SK-N-SH (cell line): ENCODE measurements around the gene DENND1A.

Experiments
- POLR2AphosphoS5 ChIP-seq: IDR thresholded peaks from 2 replicates; pipeline ENCODE4 v1.6.1; 2012; ENCODE audit warnings: low read depth, low read length
- REST ChIP-seq: IDR thresholded peaks from 2 replicates; pipeline ENCODE4 v1.6.1; 2012; ENCODE audit warnings: mild to moderate bottlenecking, low read depth, low read length, moderate library complexity
- USF2 ChIP-seq: fragments of 150-350 bp; IDR thresholded peaks from 2 replicates; pipeline ENCODE4 v1.6.1; 2017; ENCODE audit warnings: antibody characterized with exemption, low read length, low read depth, borderline replicate concordance

- no peak for TF ChIP-seq POLR2AphosphoS5
- no peak for TF ChIP-seq REST
- TF ChIP-seq USF2: no peak
These were observed 57.2 kb downstream of the DENND1A start for GRCh38 chr9:123872710-123873109.
